SK-N-MC (cell line): ENCODE data around the gene PHRF1.

ENCODE experiments used
- EZH2 ChIP-seq: fragments of 200-600 bp; sonication (generic); IDR thresholded peaks from one replicate; pipeline ENCODE4 v1.6.1; 2017; ENCODE audit warnings: antibody characterized with exemption
- FOXP2 ChIP-seq: optimal IDR thresholded peaks from 2 replicates; pipeline ENCODE3; 2011; ENCODE audit warnings: mild to moderate bottlenecking, moderate library complexity; ENCODE audit not compliant: insufficient read depth; ENCODE audit errors: extremely low read length, control extremely low read depth
- POLR2AphosphoS5 ChIP-seq: IDR thresholded peaks from 2 replicates; pipeline ENCODE4 v1.6.1; 2012; ENCODE audit warnings: mild to moderate bottlenecking, low read depth, low read length, borderline replicate concordance

- TF ChIP-seq EZH2 (no peak), POLR2AphosphoS5 (no peak), FOXP2 (no peak)
These were observed 1.3 kb downstream of the PHRF1 start for GRCh38 chr11:577611-577894.
